Nucleus accumbens (tissue), 56 donors: ENCODE data around the gene OCRL.

Source experiments
- DNase-seq, 56 donors: peaks; one replicate each; lab custom pipeline; 2025; lab: John Stamatoyannopoulos, UW

The OCRL gene

GRCh38 chrX:129631849-129632248 is 91.8 kb downstream of the OCRL start:
- DNase-seq, result no peak

DNA sequence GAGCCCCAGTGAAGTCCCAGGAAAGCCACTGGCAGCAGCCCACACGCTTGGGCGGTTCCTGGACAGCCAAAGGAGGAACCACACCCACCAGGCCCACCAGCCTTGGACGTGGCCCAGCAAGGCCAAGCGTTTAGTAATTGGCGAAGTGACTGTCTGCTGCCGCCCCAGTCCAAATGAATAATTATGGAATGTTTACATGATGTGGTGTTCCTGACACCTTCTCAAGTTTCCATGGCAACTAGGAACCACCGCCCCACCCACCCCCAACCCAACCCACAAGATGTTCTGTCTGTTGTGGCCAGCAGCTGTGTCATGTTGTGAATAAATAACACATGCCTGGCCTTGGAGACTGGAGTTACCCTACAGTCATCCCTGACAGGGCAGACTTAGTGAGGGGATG is 92.4 kb downstream of the OCRL start:
- no peak for DNase-seq

DNA sequence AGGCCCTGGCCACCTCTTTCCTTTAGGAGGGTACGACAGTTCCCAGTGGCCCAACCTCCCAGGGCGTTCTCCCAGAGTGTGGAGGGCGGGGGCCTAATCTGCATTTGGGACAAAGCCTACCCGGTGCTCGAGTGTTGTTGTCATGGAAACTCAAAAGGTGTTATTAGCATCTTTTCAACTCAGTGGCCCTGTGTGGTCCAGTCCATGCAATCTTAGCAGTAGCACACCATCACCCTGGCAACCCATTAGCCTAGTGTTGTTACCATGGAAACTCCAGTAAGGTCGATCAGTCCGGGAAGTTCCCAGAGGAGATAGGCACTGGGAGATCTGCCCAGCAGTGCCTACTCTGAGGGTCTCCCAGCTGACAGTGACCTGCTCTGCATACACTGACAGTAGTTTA is 94.5 kb downstream of the OCRL start:
- DNase-seq, result peak in 38 of 56 donors; percentile 1 to 62 (median 25)

DNA sequence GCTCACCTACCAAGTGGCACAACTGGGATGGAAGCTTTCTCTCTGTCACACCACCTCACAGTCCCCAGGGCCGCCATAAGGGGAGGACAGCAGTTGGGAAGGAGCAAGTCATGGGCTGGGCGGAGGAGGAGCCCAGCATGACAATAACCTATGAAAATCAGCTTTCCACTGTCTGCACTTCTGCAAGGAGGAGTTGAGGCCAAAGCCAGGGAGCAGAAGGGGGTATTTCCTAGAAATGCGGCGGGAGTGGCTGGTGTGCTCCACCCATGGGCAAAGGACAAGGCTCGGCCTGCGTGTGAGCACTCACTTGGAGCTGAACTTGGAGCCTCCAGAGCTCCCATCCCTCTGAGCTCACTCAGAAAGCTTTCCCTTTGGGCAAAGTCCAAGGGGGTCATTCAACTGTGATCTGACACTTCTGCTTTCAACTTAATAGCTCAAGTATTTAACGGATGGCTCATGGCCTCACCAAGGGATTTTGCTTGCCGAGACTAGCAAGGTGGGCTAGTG is 96.2 kb downstream of the OCRL start:
- DNase-seq, result no peak

DNA sequence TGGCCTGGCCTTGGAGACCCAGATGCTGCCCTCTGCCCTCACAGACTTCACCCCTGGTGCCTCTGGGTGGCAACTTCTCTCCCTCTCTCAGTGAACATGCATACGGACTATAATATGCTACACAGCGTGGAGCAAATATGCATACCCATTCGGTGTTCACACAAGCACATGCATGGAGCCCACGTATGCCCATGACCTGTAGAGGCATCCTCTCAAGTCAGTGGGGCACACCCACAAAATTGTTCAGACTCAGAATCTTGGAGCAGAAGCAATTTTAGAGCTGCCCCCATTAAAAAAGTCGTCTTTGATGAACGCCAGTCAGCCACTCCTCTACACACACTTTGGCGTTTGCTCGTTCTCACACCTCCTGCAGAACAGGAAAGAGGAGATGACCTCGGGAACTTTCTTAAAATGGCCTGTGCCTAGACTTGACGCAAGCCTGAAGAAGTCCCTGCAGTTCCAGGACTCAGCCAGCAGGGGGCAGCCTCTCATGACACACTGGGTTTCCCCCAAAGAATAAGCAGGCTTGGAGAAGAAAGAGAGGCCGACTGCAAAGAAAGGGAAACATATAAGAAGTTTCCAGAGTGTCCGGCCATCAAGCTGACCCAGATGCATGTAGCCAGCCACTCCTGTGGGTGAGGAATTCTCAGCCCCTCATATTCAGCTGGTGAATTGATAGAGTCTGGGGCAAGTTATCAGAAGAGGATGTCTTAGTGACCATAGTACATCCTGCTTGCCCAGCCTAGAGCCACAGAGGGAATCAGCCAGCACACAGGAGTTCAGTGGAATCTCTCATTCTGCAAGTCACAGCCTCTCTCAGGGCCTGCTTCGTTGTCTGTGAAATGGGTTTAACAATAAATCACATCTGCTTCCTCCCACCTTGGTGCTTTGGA is 97.4 kb downstream of the OCRL start:
- DNase-seq, result peak in 52 of 56 donors; percentile 1 to 82 (median 50)

- DNase-seq, result no peak
Observed at GRCh38 chrX:129638917-129639316, 98.9 kb downstream of the OCRL start.

DNA sequence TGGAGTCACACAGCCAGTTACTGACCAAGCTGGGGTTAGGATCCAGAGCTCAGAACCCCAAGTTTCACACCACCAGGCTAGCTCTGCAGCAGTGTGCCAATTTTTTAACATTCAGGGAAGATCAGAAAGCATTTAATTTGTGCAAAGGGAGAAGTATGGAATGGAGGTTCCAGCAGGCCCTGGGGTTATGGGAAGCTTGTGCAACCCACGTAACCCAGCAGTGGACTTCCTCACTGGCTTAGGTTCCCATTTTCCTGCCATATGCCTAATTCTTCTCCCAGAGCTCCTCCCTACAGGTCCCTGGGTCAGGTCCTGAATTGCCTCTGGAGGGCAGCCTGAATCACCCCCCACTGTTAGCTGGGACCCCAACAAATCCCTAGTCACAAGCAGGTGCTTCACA is 100.7 kb downstream of the OCRL start:
- no peak for DNase-seq

DNA sequence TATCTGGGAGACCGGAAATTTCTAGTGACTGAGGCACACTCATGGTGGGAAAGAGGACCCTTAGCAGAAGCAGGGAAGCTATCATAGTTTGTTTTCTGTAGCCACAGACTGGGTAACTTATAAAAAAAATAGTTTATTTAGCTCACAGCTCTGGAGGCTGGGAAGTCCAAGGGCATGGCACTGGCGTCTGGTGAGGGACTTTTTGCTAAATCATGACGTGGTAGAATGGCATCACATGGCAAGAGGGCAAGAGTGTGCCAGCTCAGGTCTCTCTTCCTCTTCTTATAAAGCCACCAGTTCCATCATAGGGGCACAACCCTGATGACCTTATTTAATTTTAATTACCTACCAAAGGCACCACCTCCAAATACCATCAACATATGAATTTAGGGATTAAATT is 101.4 kb downstream of the OCRL start:
- DNase-seq, result no peak

GRCh38 chrX:129641941-129642340 is 101.9 kb downstream of the OCRL start:
- DNase-seq, result no peak
